Lung (tissue), 12 donors: ENCODE results near the gene SNED1. TPM values are rescaled to one million over a fixed set of nuclear protein-coding genes. Genes with fewer than 3 reads are reported as not detected.
A peak's percentile ranks its signal among the peaks of the same experiment; 100 is the strongest.

Experiments
- ATAC-seq: fragments of 200-7000 bp; cut with Tn5 transposase; one replicate; pipeline ENCODE4 v1.9.1; 2020; ENCODE audit warnings: moderate number of reproducible peaks; ENCODE audit not compliant: insufficient read depth, low FRiP score
- DNase-seq, 3 donors: peaks; one replicate each; pipeline ENCODE4 v3.0.0-alpha.2; 2013 to 2017
- H3K27ac ChIP-seq, 2 donors: one replicate each; pipeline ENCODE4 v1.5.1; 2013; ENCODE audit warnings: mild to moderate bottlenecking in 2 of 2, moderate library complexity in 2 of 2, control low read depth in 1 of 2, inconsistent platforms in 1 of 2, low read depth in 1 of 2, low read length in 1 of 2
- H3K27me3 ChIP-seq, 3 donors: one replicate each; pipeline ENCODE4 v1.5.1; 2013; ENCODE audit warnings: low read length in 2 of 3; ENCODE audit not compliant: control insufficient read depth in 3 of 3, insufficient read depth in 3 of 3
- H3K36me3 ChIP-seq, 4 donors: one replicate each; pipeline ENCODE4 v1.5.1; 2013; ENCODE audit warnings: low read length in 4 of 4, mild to moderate bottlenecking in 1 of 4, moderate library complexity in 1 of 4; ENCODE audit not compliant: control insufficient read depth in 4 of 4, insufficient read depth in 4 of 4
- H3K4me1 ChIP-seq, 5 donors: one replicate each; pipeline ENCODE4 v1.5.1; 2013; ENCODE audit warnings: low read length in 5 of 5, mild to moderate bottlenecking in 2 of 5, moderate library complexity in 1 of 5; ENCODE audit not compliant: control insufficient read depth in 5 of 5, insufficient read depth in 5 of 5
- H3K4me3 ChIP-seq: one replicate; pipeline ENCODE4 v1.5.1; 2013; ENCODE audit warnings: mild to moderate bottlenecking, control low read depth, moderate library complexity
- H3K9ac ChIP-seq, 2 donors: one replicate each; pipeline ENCODE4 v1.5.1; 2013; ENCODE audit warnings: low read length in 2 of 2, control low read depth in 1 of 2; ENCODE audit not compliant: insufficient read depth in 1 of 2
- H3K9me3 ChIP-seq, 4 donors: one replicate each; pipeline ENCODE4 v1.5.1; 2013; ENCODE audit warnings: low read length in 3 of 4, mild to moderate bottlenecking in 1 of 4, moderate library complexity in 1 of 4; ENCODE audit not compliant: control insufficient read depth in 4 of 4, insufficient read depth in 3 of 4
- CTCF ChIP-seq: IDR thresholded peaks from 2 replicates; pipeline ENCODE4 v1.5.1; 2012; ENCODE audit warnings: mild to moderate bottlenecking; ENCODE audit errors: control extremely low read depth, extremely low read depth
- WGBS, 2 donors: extraction: QIAGEN DNeasy Blood & Tissue Kit; methylation state at CpG; one replicate each; pipeline ENCODE4 v1.1.7; 2013; 5-methylcytosine and 5-hydroxymethylcytosine counted together
- polyA plus RNA-seq, 2 donors: library from polyadenylated mRNA; stranded (reverse); fragments of 200-250 nt; gene quantifications; one replicate each; pipeline ENCODE4 v1.2.1, GENCODE V29; 2013
- total RNA-seq, 2 donors: library from RNA; depleted of rRNA in 1 of 2; stranded (reverse); fragments of >200 nt in 1 of 2; gene quantifications; one replicate each; pipeline ENCODE4 v1.2.1, GENCODE V29; 2014 to 2021
- donor health status: control.
- donor health status: control.
- donor health status: Bipolar disorder and iron deficiency.
- donor health status: healthy.
- donor health status: DM: yes; HTN: yes; CAD: no.

Gene SNED1
- total and polyA plus RNA-seq, 4 donors, result 5.9 to 74.6 (median 34.7) TPM

DNA sequence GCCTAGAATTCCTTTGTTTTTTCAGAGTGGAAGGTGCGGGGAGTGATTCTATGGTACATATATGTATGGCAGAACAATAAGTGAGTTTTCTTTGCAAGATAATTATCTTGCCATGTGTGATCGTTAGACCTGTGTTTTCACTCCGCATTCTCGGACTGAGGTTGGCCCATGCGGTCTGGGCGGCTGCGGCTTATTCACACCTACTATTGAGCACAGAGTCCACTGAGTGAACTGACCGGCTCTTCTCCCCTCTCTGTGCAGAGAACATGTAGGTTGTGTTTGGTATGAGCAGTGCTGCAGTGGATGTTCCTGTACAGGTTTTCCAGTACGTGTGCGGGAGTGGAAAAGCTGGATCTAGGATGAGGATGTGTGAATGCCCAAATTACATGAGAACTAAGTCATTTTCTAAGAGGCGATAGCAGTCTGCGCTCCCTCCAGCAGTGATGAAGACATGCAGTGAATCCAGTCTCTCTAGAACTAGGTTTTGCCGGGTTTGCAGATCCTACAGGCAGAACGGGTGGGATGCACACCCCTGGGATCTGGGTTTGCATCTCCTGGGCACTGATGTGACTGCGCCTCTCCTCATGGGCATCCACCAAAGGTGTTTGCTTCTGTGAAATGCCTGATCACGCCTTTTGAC, 76.6 kb downstream of the SNED1 start:
- Histone ChIP-seq H3K4me1 (no peaks in the 10 kb centered on the region), H3K27me3 (no peaks in the 10 kb centered on the region), H3K9ac (no peak overlapping the region), H3K27ac (no peak overlapping the region), H3K4me3 (no peak overlapping the region), H3K36me3 (peaks cover 6 to 56% (median 35%) of the 10 kb centered on the region in 4 donors), H3K9me3 (no peaks in the 10 kb centered on the region)
- WGBS, 2 donors, result 96% methylated on average over 16 of the region's 16 CpGs
- ATAC-seq, result no peak
- no peak for TF ChIP-seq CTCF
- no peak for DNase-seq

GRCh38 chr2:241080405-241081189, 82.2 kb downstream of the SNED1 start:
- DNase-seq (no peak), ATAC-seq (no peak)
- Histone ChIP-seq H3K27me3 (no peaks in the 10 kb centered on the region), H3K4me1 (peaks cover 0 to 12% (median 0%) of the 10 kb centered on the region in 5 donors), H3K9ac (no peak overlapping the region), H3K9me3 (no peaks in the 10 kb centered on the region), H3K27ac (peak overlapping the region in 1 of 2 donors; percentile 52), H3K36me3 (peaks cover 0 to 18% (median 6%) of the 10 kb centered on the region in 4 donors), H3K4me3 (no peak overlapping the region)
- TF ChIP-seq CTCF, result no peak
- WGBS, 2 donors, result 76 to 84% methylated on average over 18 of the region's 18 CpGs

DNA sequence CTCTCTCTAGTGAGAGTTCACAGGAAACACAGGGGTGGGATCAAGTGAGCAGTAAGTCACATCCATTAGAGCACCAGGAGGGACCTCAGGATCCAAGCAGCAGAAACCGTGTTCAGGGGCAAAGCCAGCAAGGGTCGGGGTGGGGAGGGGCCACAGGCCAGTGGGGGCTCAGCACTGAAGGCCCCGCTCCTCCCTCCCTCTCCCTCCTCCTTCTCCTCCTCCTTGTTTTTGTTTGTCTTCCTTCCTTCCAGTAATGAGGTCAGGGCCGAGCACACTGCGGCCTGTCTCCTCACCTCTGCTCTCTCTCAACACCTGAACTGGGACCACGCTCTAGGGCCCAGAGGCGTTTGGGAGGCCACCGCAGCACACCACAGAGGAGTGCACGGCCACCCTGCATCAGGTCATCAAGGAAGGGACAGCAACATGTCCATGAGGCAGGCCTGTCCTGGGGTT, 82.8 kb downstream of the SNED1 start:
- no peak for DNase-seq
- Histone ChIP-seq H3K27ac (peak overlapping the region in 1 of 2 donors; percentile 41), H3K4me3 (no peak overlapping the region), H3K9ac (no peak overlapping the region), H3K27me3 (no peaks in the 10 kb centered on the region), H3K4me1 (peaks cover 0 to 12% (median 0%) of the 10 kb centered on the region in 5 donors), H3K36me3 (peaks cover 2 to 13% (median 5%) of the 10 kb centered on the region in 4 donors), H3K9me3 (no peaks in the 10 kb centered on the region)
- ATAC-seq, result no peak
- 47 to 73% methylated on average over 9 of the region's 9 CpGs for WGBS, 2 donors
- TF ChIP-seq CTCF, result no peak
